Peyer's patch (tissue), 4 donors: ENCODE measurements around the gene MCF2L.

Source experiments
- POLR2A ChIP-seq, 2 donors: fragments of 450-650 bp; IDR thresholded peaks; one replicate each; pipeline ENCODE4 v1.5.1; 2017; ENCODE audit warnings: antibody characterized with exemption in 2 of 2, mild to moderate bottlenecking in 2 of 2, moderate library complexity in 2 of 2
- TF ChIP-seq, protein P1 (sequence below), 6 experiments: fragments of 450-650 bp in 4 of 6; fragments of 200-600 bp in 2 of 6; sonication (generic) in 1 of 6; IDR thresholded peaks; one replicate each; pipeline ENCODE4 v1.5.1; 2017 to 2019; ENCODE audit warnings: antibody characterized with exemption in 6 of 6, mild to moderate bottlenecking in 3 of 6, moderate library complexity in 1 of 6

DNA sequence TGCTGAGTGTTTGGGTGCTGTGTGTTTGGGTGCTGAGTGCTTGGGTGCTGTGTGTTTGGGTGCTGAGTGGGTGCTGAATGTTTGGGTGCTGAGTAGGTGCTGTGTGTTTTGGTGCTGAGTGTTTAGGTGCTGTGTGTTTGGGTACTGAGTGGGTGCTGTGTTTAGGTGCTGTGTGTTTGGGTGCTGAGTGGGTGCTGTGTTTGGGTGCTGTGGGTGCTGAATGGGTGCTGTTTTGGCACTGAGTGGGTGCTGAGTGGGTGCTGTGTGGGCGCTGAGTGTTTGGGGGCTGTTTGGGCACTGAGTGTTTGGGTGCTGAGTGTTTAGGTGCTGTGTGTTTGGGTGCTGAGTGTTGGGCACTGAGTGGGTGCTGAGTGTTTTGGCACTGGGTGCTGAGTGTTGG is 88.1 kb downstream of the MCF2L start:
- TF ChIP-seq, protein P1, sequence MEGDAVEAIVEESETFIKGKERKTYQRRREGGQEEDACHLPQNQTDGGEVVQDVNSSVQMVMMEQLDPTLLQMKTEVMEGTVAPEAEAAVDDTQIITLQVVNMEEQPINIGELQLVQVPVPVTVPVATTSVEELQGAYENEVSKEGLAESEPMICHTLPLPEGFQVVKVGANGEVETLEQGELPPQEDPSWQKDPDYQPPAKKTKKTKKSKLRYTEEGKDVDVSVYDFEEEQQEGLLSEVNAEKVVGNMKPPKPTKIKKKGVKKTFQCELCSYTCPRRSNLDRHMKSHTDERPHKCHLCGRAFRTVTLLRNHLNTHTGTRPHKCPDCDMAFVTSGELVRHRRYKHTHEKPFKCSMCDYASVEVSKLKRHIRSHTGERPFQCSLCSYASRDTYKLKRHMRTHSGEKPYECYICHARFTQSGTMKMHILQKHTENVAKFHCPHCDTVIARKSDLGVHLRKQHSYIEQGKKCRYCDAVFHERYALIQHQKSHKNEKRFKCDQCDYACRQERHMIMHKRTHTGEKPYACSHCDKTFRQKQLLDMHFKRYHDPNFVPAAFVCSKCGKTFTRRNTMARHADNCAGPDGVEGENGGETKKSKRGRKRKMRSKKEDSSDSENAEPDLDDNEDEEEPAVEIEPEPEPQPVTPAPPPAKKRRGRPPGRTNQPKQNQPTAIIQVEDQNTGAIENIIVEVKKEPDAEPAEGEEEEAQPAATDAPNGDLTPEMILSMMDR (IDR thresholded peaks at IDR 0.05), result no peak
- no peak for TF ChIP-seq POLR2A (IDR thresholded peaks at IDR 0.05)
